Fibroblast of mammary gland (primary cell): ENCODE measurements around the gene KIFC1.

Experiments used
- DNase-seq: peaks from one replicate; pipeline ENCODE4 v3.0.0-alpha.2; 2010; ENCODE audit warnings: low read depth
- H3K4me3 ChIP-seq: 2 replicates; pipeline ENCODE4 v1.5.1; 2011; ENCODE audit warnings: low read depth, mild to moderate bottlenecking, low read length, moderate library complexity; ENCODE audit not compliant: control insufficient read depth
- TF ChIP-seq, protein P1 (sequence below): conservative IDR thresholded peaks from 2 replicates; pipeline ENCODE4 v1.5.1; 2011; ENCODE audit warnings: low read depth, low read length, inconsistent platforms; ENCODE audit not compliant: control insufficient read depth, insufficient read depth

The KIFC1 gene

DNA sequence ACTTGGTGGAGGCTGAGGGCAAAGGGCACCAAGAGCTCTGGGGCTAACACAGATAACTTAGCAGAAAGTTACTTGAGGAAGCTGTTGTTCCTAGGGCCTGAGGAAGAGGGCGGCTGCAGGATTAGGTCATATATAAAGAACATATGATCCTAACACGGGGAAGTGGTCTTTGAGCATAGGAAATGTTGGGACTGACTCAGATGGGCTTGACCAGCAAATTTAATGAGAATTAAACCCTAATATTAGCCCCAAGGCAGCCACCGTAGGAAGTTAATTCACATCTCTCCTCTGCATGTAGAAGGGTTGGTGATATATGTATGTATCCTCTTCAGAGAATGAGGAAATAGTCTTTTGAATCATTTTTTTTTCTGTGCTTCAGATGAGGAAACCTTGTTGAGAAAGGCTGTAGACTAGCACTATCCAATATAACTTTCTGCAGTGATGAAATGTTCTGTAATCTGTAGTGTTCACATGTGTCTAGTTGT, 53.5 kb downstream of the KIFC1 start:
- TF ChIP-seq, protein P1, sequence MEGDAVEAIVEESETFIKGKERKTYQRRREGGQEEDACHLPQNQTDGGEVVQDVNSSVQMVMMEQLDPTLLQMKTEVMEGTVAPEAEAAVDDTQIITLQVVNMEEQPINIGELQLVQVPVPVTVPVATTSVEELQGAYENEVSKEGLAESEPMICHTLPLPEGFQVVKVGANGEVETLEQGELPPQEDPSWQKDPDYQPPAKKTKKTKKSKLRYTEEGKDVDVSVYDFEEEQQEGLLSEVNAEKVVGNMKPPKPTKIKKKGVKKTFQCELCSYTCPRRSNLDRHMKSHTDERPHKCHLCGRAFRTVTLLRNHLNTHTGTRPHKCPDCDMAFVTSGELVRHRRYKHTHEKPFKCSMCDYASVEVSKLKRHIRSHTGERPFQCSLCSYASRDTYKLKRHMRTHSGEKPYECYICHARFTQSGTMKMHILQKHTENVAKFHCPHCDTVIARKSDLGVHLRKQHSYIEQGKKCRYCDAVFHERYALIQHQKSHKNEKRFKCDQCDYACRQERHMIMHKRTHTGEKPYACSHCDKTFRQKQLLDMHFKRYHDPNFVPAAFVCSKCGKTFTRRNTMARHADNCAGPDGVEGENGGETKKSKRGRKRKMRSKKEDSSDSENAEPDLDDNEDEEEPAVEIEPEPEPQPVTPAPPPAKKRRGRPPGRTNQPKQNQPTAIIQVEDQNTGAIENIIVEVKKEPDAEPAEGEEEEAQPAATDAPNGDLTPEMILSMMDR, result no peak
- no peak for DNase-seq
- no peak overlapping the region for H3K4me3 ChIP-seq

DNA sequence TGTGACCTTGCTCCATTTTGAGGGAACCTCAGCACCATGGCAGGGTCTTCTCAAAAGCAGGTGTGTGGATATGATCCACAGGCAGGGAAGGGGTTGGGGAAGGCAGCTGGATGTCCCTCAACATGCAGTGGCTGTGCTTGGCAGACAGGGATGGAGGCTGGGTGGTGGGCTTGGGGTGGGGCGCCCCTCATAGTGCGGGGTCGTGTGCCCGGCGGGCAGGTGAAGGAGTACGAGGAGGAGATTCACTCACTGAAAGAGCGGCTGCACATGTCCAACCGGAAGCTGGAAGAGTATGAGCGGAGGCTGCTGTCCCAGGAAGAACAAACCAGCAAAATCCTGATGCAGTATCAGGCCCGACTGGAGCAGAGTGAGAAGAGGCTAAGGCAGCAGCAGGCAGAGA, 54.7 kb downstream of the KIFC1 start:
- no peak overlapping the region for H3K4me3 ChIP-seq
- TF ChIP-seq, protein P1, result no peak
- DNase-seq, result no peak

GRCh38 chr6:33450434-33450833, 58.8 kb downstream of the KIFC1 start:
- no peak for DNase-seq
- H3K4me3 ChIP-seq, result no peak overlapping the region
- TF ChIP-seq, protein P1, result no peak

GRCh38 chr6:33451606-33452005, 60.0 kb downstream of the KIFC1 start:
- no peak for DNase-seq
- TF ChIP-seq, protein P1, result no peak
- no peak overlapping the region for H3K4me3 ChIP-seq

GRCh38 chr6:33452496-33452895, 60.9 kb downstream of the KIFC1 start:
- TF ChIP-seq, protein P1, result no peak
- H3K4me3 ChIP-seq, result no peak overlapping the region

DNA sequence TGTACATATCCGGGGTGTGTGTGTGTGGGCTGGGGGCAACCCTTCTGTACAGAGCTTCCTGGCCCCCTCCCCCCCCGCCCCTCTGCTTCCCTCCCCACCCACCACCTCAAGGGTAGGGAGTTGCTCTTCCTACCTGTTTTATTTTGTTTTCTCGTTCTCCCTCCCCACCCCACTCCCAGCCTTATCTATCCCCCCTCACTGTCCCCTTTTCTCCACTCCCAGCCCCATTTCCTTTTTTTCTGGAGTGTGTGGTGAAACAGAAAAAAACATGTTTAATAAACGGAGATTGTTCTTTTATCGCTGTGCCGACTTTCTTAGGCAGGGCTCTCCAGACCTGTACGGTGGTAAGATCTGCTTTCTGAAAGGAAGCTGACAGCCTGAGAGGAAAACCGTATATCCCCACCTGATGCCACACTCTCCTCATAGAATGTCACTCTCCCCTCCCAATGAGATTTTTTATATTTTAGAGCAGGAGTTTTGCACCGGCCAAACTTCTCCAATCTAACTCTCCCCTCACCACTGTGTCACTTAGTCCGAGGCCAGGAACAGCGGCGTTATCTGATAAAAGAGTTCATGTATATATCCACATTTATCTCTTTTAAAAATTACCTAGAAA, 61.9 kb downstream of the KIFC1 start:
- peak; percentile 8 for DNase-seq
- peak overlapping the region; percentile 92 for H3K4me3 ChIP-seq
- TF ChIP-seq, protein P1, result no peak

More at GRCh38 chr6:33452496-33452895, 60.9 kb downstream of the KIFC1 start:
- DNase-seq, result no peak
